ENCODE data around the gene DSCAM. TPM values are rescaled to one million over a fixed set of nuclear protein-coding genes. Genes with fewer than 3 reads are reported as not detected.

Gene DSCAM
- total RNA-seq, 2 donors from 2014 or later: 18.5 to 25.5 TPM

GRCh38 chr21:40813918-40814317, 33.0 kb downstream of the DSCAM start:
- TF ChIP-seq, protein P1, sequence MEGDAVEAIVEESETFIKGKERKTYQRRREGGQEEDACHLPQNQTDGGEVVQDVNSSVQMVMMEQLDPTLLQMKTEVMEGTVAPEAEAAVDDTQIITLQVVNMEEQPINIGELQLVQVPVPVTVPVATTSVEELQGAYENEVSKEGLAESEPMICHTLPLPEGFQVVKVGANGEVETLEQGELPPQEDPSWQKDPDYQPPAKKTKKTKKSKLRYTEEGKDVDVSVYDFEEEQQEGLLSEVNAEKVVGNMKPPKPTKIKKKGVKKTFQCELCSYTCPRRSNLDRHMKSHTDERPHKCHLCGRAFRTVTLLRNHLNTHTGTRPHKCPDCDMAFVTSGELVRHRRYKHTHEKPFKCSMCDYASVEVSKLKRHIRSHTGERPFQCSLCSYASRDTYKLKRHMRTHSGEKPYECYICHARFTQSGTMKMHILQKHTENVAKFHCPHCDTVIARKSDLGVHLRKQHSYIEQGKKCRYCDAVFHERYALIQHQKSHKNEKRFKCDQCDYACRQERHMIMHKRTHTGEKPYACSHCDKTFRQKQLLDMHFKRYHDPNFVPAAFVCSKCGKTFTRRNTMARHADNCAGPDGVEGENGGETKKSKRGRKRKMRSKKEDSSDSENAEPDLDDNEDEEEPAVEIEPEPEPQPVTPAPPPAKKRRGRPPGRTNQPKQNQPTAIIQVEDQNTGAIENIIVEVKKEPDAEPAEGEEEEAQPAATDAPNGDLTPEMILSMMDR (conservative IDR thresholded peaks at IDR 0.05): no peak
- Histone ChIP-seq H3K9me3 (ENCODE audit: control insufficient read depth, low read length) (no peaks in the 10 kb centered on the region), H3K4me1 (ENCODE audit: control insufficient read depth, insufficient read depth, low read length) (peaks cover 6% of the 10 kb centered on the region), H3K9ac (ENCODE audit: extremely low read depth, low read length, poor library complexity, severe bottlenecking) (no peak overlapping the region), H3K4me3 (ENCODE audit: low read length) (no peak overlapping the region), H3K27ac (ENCODE audit: low read depth, low read length) (no peak overlapping the region), H3K27me3 (ENCODE audit: control insufficient read depth, insufficient read depth, low read length, poor library complexity, severe bottlenecking) (no peaks in the 10 kb centered on the region), H3K36me3 (ENCODE audit: control insufficient read depth, insufficient read depth, low read length) (no peaks in the 10 kb centered on the region)
- H3K27ac Mint-ChIP-seq: no peak overlapping the region
- H3K27me3 Mint-ChIP-seq (ENCODE audit: insufficient read depth): no peaks in the 10 kb centered on the region
- 95 to 96% methylated on average over 4 of the region's 4 CpGs for WGBS, 2 experiments (ENCODE audit: insufficient coverage in 1 of 2, insufficient read length in 1 of 2)
- H3K9me3 Mint-ChIP-seq: no peaks in the 10 kb centered on the region
- H3K4me1 Mint-ChIP-seq: peaks cover 20% of the 10 kb centered on the region
- no peak for DNase-seq
- no peak overlapping the region for H3K4me3 Mint-ChIP-seq
- no peaks in the 10 kb centered on the region for H3K36me3 Mint-ChIP-seq (ENCODE audit: low read depth)

GRCh38 chr21:40809673-40810197, 37.2 kb downstream of the DSCAM start:
- H3K27ac ChIP-seq (ENCODE audit: low read depth, low read length): no peak overlapping the region
- no peaks in the 10 kb centered on the region for H3K36me3 Mint-ChIP-seq (ENCODE audit: low read depth)
- no peak overlapping the region for H3K4me3 Mint-ChIP-seq
- H3K9me3 ChIP-seq (ENCODE audit: control insufficient read depth, low read length): no peaks in the 10 kb centered on the region
- H3K27me3 Mint-ChIP-seq (ENCODE audit: insufficient read depth): peaks cover 2% of the 10 kb centered on the region
- no peak overlapping the region for H3K9ac ChIP-seq (ENCODE audit: extremely low read depth, low read length, poor library complexity, severe bottlenecking)
- peaks cover 11% of the 10 kb centered on the region for H3K4me1 Mint-ChIP-seq
- no peaks in the 10 kb centered on the region for H3K27me3 ChIP-seq (ENCODE audit: control insufficient read depth, insufficient read depth, low read length, poor library complexity, severe bottlenecking)
- DNase-seq: no peak
- H3K9me3 Mint-ChIP-seq: no peaks in the 10 kb centered on the region
- no peak overlapping the region for H3K27ac Mint-ChIP-seq
- H3K4me3 ChIP-seq (ENCODE audit: low read length): no peak overlapping the region
- H3K4me1 ChIP-seq (ENCODE audit: control insufficient read depth, insufficient read depth, low read length): peaks cover 3% of the 10 kb centered on the region
- no peaks in the 10 kb centered on the region for H3K36me3 ChIP-seq (ENCODE audit: control insufficient read depth, insufficient read depth, low read length)
- WGBS, 2 experiments (ENCODE audit: insufficient coverage in 1 of 2, insufficient read length in 1 of 2): 90 to 94% methylated on average over 5 to 7 of the region's 7 CpGs
- TF ChIP-seq, protein P1 (conservative IDR thresholded peaks at IDR 0.05): no peak

GRCh38 chr21:40803101-40803500, 43.9 kb downstream of the DSCAM start:
- TF ChIP-seq, protein P1 (conservative IDR thresholded peaks at IDR 0.05): no peak
- H3K4me3 ChIP-seq (ENCODE audit: low read length): no peak overlapping the region
- H3K27me3 ChIP-seq (ENCODE audit: control insufficient read depth, insufficient read depth, low read length, poor library complexity, severe bottlenecking): no peaks in the 10 kb centered on the region
- H3K4me3 Mint-ChIP-seq: no peak overlapping the region
- peaks cover 40% of the 10 kb centered on the region for H3K9me3 Mint-ChIP-seq
- H3K4me1 Mint-ChIP-seq: peaks cover 9% of the 10 kb centered on the region
- 92 to 94% methylated on average over 2 to 3 of the region's 3 CpGs for WGBS, 2 experiments (ENCODE audit: insufficient coverage in 1 of 2, insufficient read length in 1 of 2)
- no peak overlapping the region for H3K9ac ChIP-seq (ENCODE audit: extremely low read depth, low read length, poor library complexity, severe bottlenecking)
- H3K27me3 Mint-ChIP-seq (ENCODE audit: insufficient read depth): peaks cover 2% of the 10 kb centered on the region
- H3K9me3 ChIP-seq (ENCODE audit: control insufficient read depth, low read length): peaks cover 42% of the 10 kb centered on the region
- H3K36me3 ChIP-seq (ENCODE audit: control insufficient read depth, insufficient read depth, low read length): no peaks in the 10 kb centered on the region
- no peak for DNase-seq
- H3K27ac ChIP-seq (ENCODE audit: low read depth, low read length): no peak overlapping the region
- no peaks in the 10 kb centered on the region for H3K4me1 ChIP-seq (ENCODE audit: control insufficient read depth, insufficient read depth, low read length)
- peaks cover 4% of the 10 kb centered on the region for H3K36me3 Mint-ChIP-seq (ENCODE audit: low read depth)
- no peak overlapping the region for H3K27ac Mint-ChIP-seq

Data from endodermal cell (in vitro differentiated cells).